OCI-LY3 (cell line): ENCODE measurements around the gene MCC.

Experiments
- H2AFZ ChIP-seq: fragments of 200-600, 300-600 bp; shearing (Covaris generic); 2 replicates; pipeline ENCODE4 v1.6.0; 2014; ENCODE audit warnings: antibody characterized with exemption, low read depth, low read length
- H3K27ac ChIP-seq: fragments of 200-600, 300-600 bp; sonication (generic); 2 replicates; pipeline ENCODE4 v1.5.1; 2014; ENCODE audit warnings: mild to moderate bottlenecking, low read length, moderate library complexity, mixed read lengths
- H3K27me3 ChIP-seq: fragments of 200-600, 300-600 bp; sonication (generic); 2 replicates; pipeline ENCODE4 v1.6.1; 2014; ENCODE audit warnings: low read depth, low read length, mixed read lengths
- H3K36me3 ChIP-seq: fragments of 200-600, 300-600 bp; sonication (generic); replicated peaks from 2 replicates; pipeline ENCODE3; 2014; ENCODE audit warnings: low read depth, low read length, mixed read lengths
- H3K4me1 ChIP-seq: fragments of 300-600, 200-600 bp; sonication (generic); 2 replicates; pipeline ENCODE4 v1.6.1; 2014; ENCODE audit warnings: low read length, mixed read lengths
- H3K4me2 ChIP-seq: fragments of 200-600, 300-600 bp; sonication (generic); 2 replicates; pipeline ENCODE4 v1.6.1; 2014; ENCODE audit warnings: low read length, mixed read lengths
- H3K4me3 ChIP-seq: fragments of 300-600, 200-600 bp; sonication (generic); 2 replicates; pipeline ENCODE4 v1.5.1; 2014; ENCODE audit warnings: antibody characterized with exemption, mild to moderate bottlenecking, low read length, moderate library complexity
- H3K79me2 ChIP-seq: fragments of 300-600, 200-600 bp; shearing (Covaris generic); 2 replicates; pipeline ENCODE4 v1.6.1; 2014; ENCODE audit warnings: mild to moderate bottlenecking, low read length, mixed read lengths
- H3K9ac ChIP-seq: fragments of 300-600, 200-600 bp; shearing (Covaris generic); 2 replicates; pipeline ENCODE4 v1.6.0; 2014; ENCODE audit warnings: mild to moderate bottlenecking, low read length, moderate library complexity
- H3K9me3 ChIP-seq: fragments of 200-600, 300-600 bp; shearing (Covaris generic); 2 replicates; pipeline ENCODE4 v1.6.1; 2014; ENCODE audit warnings: low read length, mixed read lengths; ENCODE audit not compliant: insufficient read depth
- H4K20me1 ChIP-seq: fragments of 200-600, 300-600 bp; sonication (generic); 2 replicates; pipeline ENCODE4 v1.6.1; 2016; ENCODE audit warnings: low read length, mixed read lengths; ENCODE audit not compliant: insufficient read depth
- CTCF ChIP-seq: fragments of 200-600, 300-600 bp; sonication (generic); IDR thresholded peaks from 2 replicates; pipeline ENCODE4 v1.5.1; 2014; ENCODE audit warnings: antibody characterized with exemption, low read length, low read depth
- EZH2phosphoT487 ChIP-seq: fragments of 200-600 bp; shearing (Covaris generic); IDR thresholded peaks from 2 replicates; pipeline ENCODE4 v1.6.1; 2018; ENCODE audit warnings: antibody characterized with exemption, mixed run types, low read depth

The MCC gene

GRCh38 chr5:113231653-113232000, 256.6 kb downstream of the MCC start:
- Histone ChIP-seq H3K36me3 (no peaks in the 10 kb centered on the region), H3K27me3 (no peaks in the 10 kb centered on the region), H3K4me2 (no peak overlapping the region), H3K4me1 (no peaks in the 10 kb centered on the region), H2AFZ (no peak overlapping the region), H4K20me1 (no peaks in the 10 kb centered on the region), H3K4me3 (no peak overlapping the region), H3K27ac (no peak overlapping the region), H3K9me3 (no peaks in the 10 kb centered on the region), H3K9ac (no peak overlapping the region), H3K79me2 (no peaks in the 10 kb centered on the region)
- TF ChIP-seq EZH2phosphoT487: no peak

DNA sequence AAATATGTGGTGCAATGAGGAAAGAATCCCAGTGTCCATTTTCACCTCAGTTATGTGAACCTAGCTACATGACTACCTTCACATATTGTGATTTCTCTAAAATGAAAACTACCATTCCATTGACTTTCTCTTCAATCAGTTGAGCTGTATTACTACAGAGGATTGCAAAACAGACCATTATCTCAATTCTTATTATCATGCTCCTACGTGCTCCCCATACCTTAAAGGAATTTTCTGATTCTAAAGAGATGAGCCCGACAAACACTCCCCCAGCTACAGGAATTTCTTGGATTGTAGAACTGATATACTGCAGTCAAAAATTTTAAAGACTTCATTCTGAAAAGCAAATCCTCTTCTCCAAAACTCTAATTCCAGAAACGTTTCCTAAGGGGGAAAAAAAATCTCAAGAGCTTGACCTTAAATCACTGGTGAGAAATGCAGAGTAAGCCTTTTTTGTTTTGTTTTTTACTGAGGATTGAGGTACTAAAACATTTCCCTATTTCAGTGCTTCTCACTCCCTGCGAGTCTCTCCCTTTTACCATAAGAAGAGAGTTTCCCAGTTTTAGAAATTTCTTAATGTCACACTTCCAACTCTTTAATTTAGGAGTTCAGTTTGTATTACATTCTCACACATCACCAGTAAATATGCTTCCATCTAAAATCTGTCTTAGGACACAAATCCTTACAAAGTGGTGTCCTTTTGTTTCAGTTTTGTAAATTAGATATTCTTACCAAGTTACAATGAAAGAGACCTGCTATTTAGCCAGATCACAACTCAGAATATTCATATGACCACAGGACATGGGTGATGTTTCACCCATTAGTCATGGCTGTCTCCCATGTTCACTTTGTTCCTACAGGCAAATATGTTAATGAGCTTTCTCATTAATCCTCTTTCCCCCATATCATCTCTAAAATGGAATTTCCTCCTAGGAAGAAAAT, 257.3 kb downstream of the MCC start:
- no peak overlapping the region for H3K4me2 ChIP-seq
- no peak overlapping the region for H2AFZ ChIP-seq
- no peaks in the 10 kb centered on the region for H3K36me3 ChIP-seq
- no peak overlapping the region for H3K27ac ChIP-seq
- H3K4me3 ChIP-seq: no peak overlapping the region
- no peaks in the 10 kb centered on the region for H3K4me1 ChIP-seq
- H3K79me2 ChIP-seq: no peaks in the 10 kb centered on the region
- no peaks in the 10 kb centered on the region for H3K27me3 ChIP-seq
- TF ChIP-seq EZH2phosphoT487: no peak
- no peak for TF ChIP-seq CTCF
- H3K9me3 ChIP-seq: no peaks in the 10 kb centered on the region
- no peak overlapping the region for H3K9ac ChIP-seq
- H4K20me1 ChIP-seq: no peaks in the 10 kb centered on the region

- H3K79me2 ChIP-seq: no peaks in the 10 kb centered on the region
- H3K27ac ChIP-seq: no peak overlapping the region
- no peak overlapping the region for H3K4me3 ChIP-seq
- H2AFZ ChIP-seq: no peak overlapping the region
- H3K4me2 ChIP-seq: no peak overlapping the region
- TF ChIP-seq EZH2phosphoT487 (no peak), CTCF (no peak)
- no peaks in the 10 kb centered on the region for H3K4me1 ChIP-seq
- H4K20me1 ChIP-seq: no peaks in the 10 kb centered on the region
- H3K9me3 ChIP-seq: no peaks in the 10 kb centered on the region
- no peaks in the 10 kb centered on the region for H3K27me3 ChIP-seq
- H3K36me3 ChIP-seq: no peaks in the 10 kb centered on the region
- no peak overlapping the region for H3K9ac ChIP-seq
Observed at GRCh38 chr5:113227798-113228197, 260.5 kb downstream of the MCC start.

- Histone ChIP-seq H3K4me2 (no peak overlapping the region), H3K4me3 (no peak overlapping the region), H3K9me3 (no peaks in the 10 kb centered on the region), H3K27me3 (no peaks in the 10 kb centered on the region), H4K20me1 (no peaks in the 10 kb centered on the region), H3K36me3 (no peaks in the 10 kb centered on the region), H3K79me2 (no peaks in the 10 kb centered on the region), H3K4me1 (no peaks in the 10 kb centered on the region), H2AFZ (no peak overlapping the region), H3K27ac (no peak overlapping the region), H3K9ac (no peak overlapping the region)
- no peak for TF ChIP-seq CTCF
Observed at GRCh38 chr5:113226116-113226736, 262.0 kb downstream of the MCC start.
